ENCODE measurements around the gene KCNC3.

Gene KCNC3

GRCh38 chr19:50287331-50287730, 41.8 kb downstream of the KCNC3 start:
- DNase-seq (ENCODE audit: low spot score) = no peak
- TF ChIP-seq CTCF (IDR thresholded peaks at IDR 0.05; ENCODE audit: borderline replicate concordance, control extremely low read depth, extremely low read depth, insufficient read depth, missing control alignments) = no peak
- in situ Hi-C loops (cut with MboI; ENCODE audit: low sequenced_read_pairs, unreplicated experiment) = no loop called here

- no peak for TF ChIP-seq CTCF (IDR thresholded peaks at IDR 0.05; ENCODE audit: borderline replicate concordance, control extremely low read depth, extremely low read depth, insufficient read depth, missing control alignments)
- DNase-seq (ENCODE audit: low spot score) = no peak
- in situ Hi-C loops (cut with MboI; ENCODE audit: low sequenced_read_pairs, unreplicated experiment) = no loop called here
Observed at GRCh38 chr19:50286443-50286842, 42.7 kb downstream of the KCNC3 start.

GRCh38 chr19:50285833-50286232, 43.3 kb downstream of the KCNC3 start:
- TF ChIP-seq CTCF (IDR thresholded peaks at IDR 0.05; ENCODE audit: borderline replicate concordance, control extremely low read depth, extremely low read depth, insufficient read depth, missing control alignments) = no peak
- in situ Hi-C loops (cut with MboI; ENCODE audit: low sequenced_read_pairs, unreplicated experiment) = no loop called here

GRCh38 chr19:50281491-50281890, 47.7 kb downstream of the KCNC3 start:
- TF ChIP-seq CTCF (IDR thresholded peaks at IDR 0.05; ENCODE audit: borderline replicate concordance, control extremely low read depth, extremely low read depth, insufficient read depth, missing control alignments) = no peak
- in situ Hi-C loops (cut with MboI; ENCODE audit: low sequenced_read_pairs, unreplicated experiment) = no loop called here
- no peak for DNase-seq (ENCODE audit: low spot score)

More at GRCh38 chr19:50285833-50286232, 43.3 kb downstream of the KCNC3 start:
- no peak for DNase-seq (ENCODE audit: low spot score)

- in situ Hi-C loops (cut with MboI; ENCODE audit: low sequenced_read_pairs, unreplicated experiment) = no loop called here
- no peak for DNase-seq (ENCODE audit: low spot score)
- TF ChIP-seq CTCF (IDR thresholded peaks at IDR 0.05; ENCODE audit: borderline replicate concordance, control extremely low read depth, extremely low read depth, insufficient read depth, missing control alignments) = no peak
Observed at GRCh38 chr19:50280983-50281382, 48.2 kb downstream of the KCNC3 start.

GRCh38 chr19:50280074-50280473, 49.1 kb downstream of the KCNC3 start:
- in situ Hi-C loops (cut with MboI; ENCODE audit: low sequenced_read_pairs, unreplicated experiment) = no loop called here
- no peak for TF ChIP-seq CTCF (IDR thresholded peaks at IDR 0.05; ENCODE audit: borderline replicate concordance, control extremely low read depth, extremely low read depth, insufficient read depth, missing control alignments)

More at GRCh38 chr19:50280074-50280473, 49.1 kb downstream of the KCNC3 start:
- DNase-seq (ENCODE audit: low spot score) = no peak
